H1 (cell line): ENCODE data around the gene CYP17A1. TPM values are rescaled to one million over a fixed set of nuclear protein-coding genes. Genes with fewer than 3 reads are reported as not detected.

Source experiments
- CTCF ChIA-PET: fragments of 300-600 bp; sonication (Branson Sonifier 250); formaldehyde crosslinking; loops from one replicate; lab custom pipeline; 2021; ENCODE audit not compliant: partially characterized antibody; lab: Charles Lee
- POLR2A ChIA-PET: fragments of 300-600 bp; sonication (Branson Sonifier 250); formaldehyde crosslinking; loops from one replicate; lab custom pipeline; 2021; ENCODE audit warnings: inconsistent platforms; ENCODE audit not compliant: partially characterized antibody; lab: Charles Lee
- DNase-seq, 2 experiments: peaks; one replicate each; pipeline versions ENCODE4 v3.0.0 to v3.0.0-alpha.2; 2010 to 2022; ENCODE audit warnings: low spot score in 2 of 2, low read depth in 1 of 2, mixed read lengths in 1 of 2
- FAIRE-seq: peaks from 2 replicates; lab custom pipeline; 2011; peaks lifted over from hg19 to GRCh38; lab: Jason Lieb, UNC
- H2AFZ ChIP-seq: 2 replicates; pipeline ENCODE4 v1.8.1; 2012; ENCODE audit warnings: low read length, inconsistent platforms
- H2AK5ac ChIP-seq: 2 replicates; pipeline ENCODE4 v1.6.1; 2013; ENCODE audit warnings: low read depth, low read length
- H2BK120ac ChIP-seq: replicated peaks from 2 replicates; pipeline ENCODE3; 2013; ENCODE audit warnings: low read depth, low read length, inconsistent platforms
- H2BK12ac ChIP-seq: 2 replicates; pipeline ENCODE4 v1.6.1; 2013; ENCODE audit warnings: low read depth, low read length
- H2BK15ac ChIP-seq: 2 replicates; pipeline ENCODE4 v1.6.1; 2013; ENCODE audit warnings: low read length
- H2BK20ac ChIP-seq: 2 replicates; pipeline ENCODE4 v1.6.1; 2013; ENCODE audit warnings: low read length
- H2BK5ac ChIP-seq: 2 replicates; pipeline ENCODE4 v1.6.1; 2013; ENCODE audit warnings: low read depth, low read length
- H3K14ac ChIP-seq: 2 replicates; pipeline ENCODE4 v1.6.1; 2013; ENCODE audit warnings: inconsistent platforms; ENCODE audit not compliant: insufficient read length
- H3K18ac ChIP-seq: 2 replicates; pipeline ENCODE4 v1.6.1; 2013; ENCODE audit warnings: low read length; ENCODE audit errors: extremely low read depth
- H3K23ac ChIP-seq: 2 replicates; pipeline ENCODE4 v1.6.1; 2013; ENCODE audit warnings: inconsistent platforms; ENCODE audit not compliant: insufficient read length
- H3K23me2 ChIP-seq: 2 replicates; pipeline ENCODE4 v1.6.1; 2013; ENCODE audit warnings: low read depth, low read length
- H3K27ac ChIP-seq: 2 replicates; pipeline ENCODE4 v1.6.1; 2011; ENCODE audit warnings: low read depth, low read length, inconsistent platforms
- H3K27me3 ChIP-seq, 4 experiments: replicated peaks in 1 of 4; 1 replicate in 1 of 4; 2 replicates in 3 of 4; pipeline versions ENCODE4 v1.6.1 to v1.8.1; 2011 to 2013; ENCODE audit warnings: low read length in 3 of 4, mild to moderate bottlenecking in 3 of 4, inconsistent platforms in 2 of 4, mixed read lengths in 2 of 4, moderate library complexity in 1 of 4; ENCODE audit not compliant: control insufficient read depth in 3 of 4, insufficient read depth in 3 of 4; ENCODE audit errors: extremely low read depth in 1 of 4
- H3K36me3 ChIP-seq, 4 experiments: 2 replicates each; pipeline versions ENCODE4 v1.6.1 to v1.8.1; 2011 to 2013; ENCODE audit warnings: mild to moderate bottlenecking in 4 of 4, low read length in 3 of 4, moderate library complexity in 2 of 4, control low read depth in 1 of 4, inconsistent platforms in 1 of 4; ENCODE audit not compliant: insufficient read depth in 4 of 4, control insufficient read depth in 2 of 4
- H3K4ac ChIP-seq: replicated peaks from 2 replicates; pipeline ENCODE3; 2013; ENCODE audit warnings: low read length, low read depth, mixed read lengths, inconsistent platforms; ENCODE audit not compliant: insufficient read length
- H3K4me1 ChIP-seq, 4 experiments: replicated peaks in 1 of 4; 1 replicate in 1 of 4; 2 replicates in 3 of 4; pipeline versions ENCODE4 v1.6.1 to v1.8.1; 2011 to 2013; ENCODE audit warnings: low read length in 3 of 4, inconsistent platforms in 2 of 4, mixed read lengths in 1 of 4; ENCODE audit not compliant: insufficient read depth in 4 of 4, control insufficient read depth in 3 of 4
- H3K4me2 ChIP-seq, 2 experiments: 2 replicates each; pipeline versions ENCODE4 v1.6.1 to v1.8.1; 2011 to 2013; ENCODE audit warnings: low read depth in 2 of 2, low read length in 2 of 2, control low read depth in 1 of 2, inconsistent platforms in 1 of 2, mild to moderate bottlenecking in 1 of 2; ENCODE audit not compliant: insufficient read depth in 1 of 2
- H3K4me3 ChIP-seq, 4 experiments: fragments of 200-600, 300-600 bp in 1 of 4; sonication (generic), shearing (Covaris generic), sonication (Bioruptor Twin) in 1 of 4; 2 replicates each; pipeline versions ENCODE4 v1.5.1 to v1.8.1; 2011 to 2016; ENCODE audit warnings: low read length in 4 of 4, low read depth in 3 of 4, control low read depth in 2 of 4, inconsistent platforms in 2 of 4, mild to moderate bottlenecking in 2 of 4, mixed read lengths in 1 of 4, moderate library complexity in 1 of 4; ENCODE audit not compliant: insufficient read depth in 2 of 4; ENCODE audit errors: extremely low read depth in 1 of 4
- H3K56ac ChIP-seq: replicated peaks from 2 replicates; pipeline ENCODE3; 2013; ENCODE audit warnings: low read depth, mild to moderate bottlenecking, mixed read lengths, low read length, inconsistent platforms; ENCODE audit not compliant: insufficient read length
- H3K79me1 ChIP-seq: 2 replicates; pipeline ENCODE4 v1.6.1; 2013; ENCODE audit warnings: low read depth, low read length, control low read depth
- H3K79me2 ChIP-seq, 2 experiments: 2 replicates each; pipeline versions ENCODE4 v1.6.1 to v1.8.1; 2012 to 2013; ENCODE audit warnings: low read length in 2 of 2, mild to moderate bottlenecking in 2 of 2, inconsistent platforms in 1 of 2; ENCODE audit not compliant: insufficient read depth in 2 of 2, control insufficient read depth in 1 of 2
- H3K9ac ChIP-seq, 4 experiments: replicated peaks in 1 of 4; 1 replicate in 1 of 4; 2 replicates in 3 of 4; pipeline versions ENCODE4 v1.6.1 to v1.8.1; 2011 to 2013; ENCODE audit warnings: low read depth in 3 of 4, low read length in 3 of 4, control low read depth in 2 of 4, mild to moderate bottlenecking in 2 of 4, moderate library complexity in 2 of 4, inconsistent platforms in 1 of 4; ENCODE audit errors: extremely low read depth in 1 of 4
- H3K9me3 ChIP-seq, 2 experiments: 2 replicates each; pipeline versions ENCODE4 v1.6.1 to v1.8.1; 2012 to 2013; ENCODE audit warnings: mild to moderate bottlenecking in 2 of 2, moderate library complexity in 2 of 2, control low read depth in 1 of 2, inconsistent platforms in 1 of 2, low read depth in 1 of 2, low read length in 1 of 2, mixed read lengths in 1 of 2; ENCODE audit not compliant: insufficient read depth in 2 of 2
- H4K20me1 ChIP-seq, 2 experiments: replicated peaks in 1 of 2; 2 replicates each; pipeline versions ENCODE3 to v1.8.1; 2011 to 2013; ENCODE audit warnings: inconsistent platforms in 2 of 2, low read length in 2 of 2, mild to moderate bottlenecking in 1 of 2; ENCODE audit not compliant: insufficient read depth in 2 of 2, control insufficient read depth in 1 of 2
- H4K5ac ChIP-seq: 2 replicates; pipeline ENCODE4 v1.6.1; 2013; ENCODE audit warnings: low read length, low read depth, mixed read lengths, inconsistent platforms; ENCODE audit not compliant: insufficient read length
- H4K8ac ChIP-seq: 2 replicates; pipeline ENCODE4 v1.8.0; 2013; ENCODE audit warnings: mild to moderate bottlenecking, moderate library complexity, low read length, inconsistent platforms; ENCODE audit not compliant: insufficient read depth; ENCODE audit errors: extremely low read depth
- H4K91ac ChIP-seq: replicated peaks from 2 replicates; pipeline ENCODE3; 2013; ENCODE audit warnings: low read length, mixed read lengths, inconsistent platforms; ENCODE audit not compliant: insufficient read length
- WGBS, 2 experiments: shearing (Covaris generic) in 1 of 2; methylation state at CpG; one replicate each; pipeline versions ENCODE4 v1.1.6 to v1.1.7; 2013 to 2015; ENCODE audit warnings: low lambda C conversion rate in 2 of 2, mixed read lengths in 2 of 2, inconsistent platforms in 1 of 2, low coverage in 1 of 2, missing lambda C conversion rate in 1 of 2; ENCODE audit not compliant: insufficient replicate concordance in 2 of 2, insufficient coverage in 1 of 2, insufficient read length in 1 of 2; ENCODE audit errors: extremely low coverage in 1 of 2, missing lambda C conversion rate in 1 of 2; 5-methylcytosine and 5-hydroxymethylcytosine counted together
- polyA plus RNA-seq, 7 experiments: library from polyadenylated mRNA; depleted of rRNA in 3 of 7; stranded (reverse) in 5 of 7; unstranded in 2 of 7; fragments of >200 nt in 5 of 7; fragments of 200-250 nt in 2 of 7; gene quantifications; 1 replicate in 5 of 7; 2 replicates in 1 of 7; 4 replicates in 1 of 7; pipeline versions ENCODE4 v1.2.1 to v1.2.3, GENCODE V29; 2011 to 2013; ENCODE audit warnings: missing spikeins in 2 of 7, mixed read lengths in 2 of 7
- total RNA-seq: library from RNA; stranded (reverse); fragmentation: NEBNext Ultra II Directional; extraction: Animal tissue kit (Norgen Biotek cat#: 25700); gene quantifications from 2 replicates; pipeline ENCODE4 v1.2.1, GENCODE V29; 2021
- TF ChIP-seq, protein P1 (sequence below): IDR thresholded peaks from 2 replicates; pipeline ENCODE4 v1.6.1; 2011; ENCODE audit warnings: low read length, improper control_type of control experiment

CYP17A1 gene
- total and polyA plus RNA-seq, 2 of the 8 experiments (the other 6 are each of a cell fraction or from before 2014, with no cell fraction given): not detected

DNA sequence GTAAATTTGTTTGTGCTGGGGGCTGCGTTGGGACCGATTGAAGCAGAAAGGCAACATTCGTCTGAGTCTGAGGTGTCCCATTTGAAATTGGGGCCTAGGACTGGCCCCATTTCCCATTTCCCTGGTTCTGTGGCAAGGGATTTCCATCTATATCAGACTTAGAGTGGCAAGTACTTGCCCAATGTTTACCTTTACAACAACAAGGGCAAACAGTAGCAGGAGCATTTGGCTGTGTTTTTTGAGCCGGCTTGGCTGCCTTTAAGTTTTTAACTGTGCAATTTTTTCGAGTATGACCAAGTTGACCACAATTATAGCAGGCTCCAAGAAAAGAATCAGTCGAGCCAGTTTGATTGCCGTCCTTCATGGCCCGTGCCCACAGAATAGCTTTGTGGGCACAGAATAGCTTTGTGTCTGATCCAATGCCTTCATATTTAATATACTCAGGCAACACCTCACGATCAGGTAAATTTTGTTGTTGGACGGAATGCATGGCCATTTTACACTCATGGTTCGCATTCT lies 4.7 kb upstream of the CYP17A1 start:
- H3K27me3 ChIP-seq: no peaks in the 10 kb centered on the region
- no peaks in the 10 kb centered on the region for H3K23me2 ChIP-seq
- H4K8ac ChIP-seq: no peak overlapping the region
- no peak overlapping the region for H3K4me3 ChIP-seq
- CTCF ChIA-PET: interaction anchor here (0.8 to 2.2 kb wide), 4 partner anchors 60 to 402 kb away, joined by 3 to 13 read pairs (median 4); no protein-coding TSS in a partner anchor
- H2BK20ac ChIP-seq: no peak overlapping the region
- H3K36me3 ChIP-seq: no peaks in the 10 kb centered on the region
- no peak overlapping the region for H2BK120ac ChIP-seq
- H3K9me3 ChIP-seq: peaks cover 0 to 5% of the 10 kb centered on the region in 2 experiments; a peak in 1 of 4 replicates
- no peak overlapping the region for H3K23ac ChIP-seq
- H3K9ac ChIP-seq: no peak overlapping the region
- H3K56ac ChIP-seq: no peak overlapping the region
- FAIRE-seq (no peak), DNase-seq (no peak)
- no peaks in the 10 kb centered on the region for H3K79me2 ChIP-seq
- no peak overlapping the region for H3K14ac ChIP-seq
- H4K5ac ChIP-seq: no peak overlapping the region
- no peak overlapping the region for H2AFZ ChIP-seq
- H2BK5ac ChIP-seq: no peak overlapping the region
- H3K4me1 ChIP-seq: peaks cover 0 to 2% (median 0%) of the 10 kb centered on the region in 4 experiments; a peak in 1 of 7 replicates
- H4K20me1 ChIP-seq: no peaks in the 10 kb centered on the region
- H3K4ac ChIP-seq: no peak overlapping the region
- no peak overlapping the region for H2AK5ac ChIP-seq
- WGBS, 2 experiments: 89% methylated on average over 11 of the region's 11 CpGs; no CpG with 5 or more reads in 1 of the 2 experiments
- no peak overlapping the region for H3K27ac ChIP-seq
- TF ChIP-seq, protein P1, sequence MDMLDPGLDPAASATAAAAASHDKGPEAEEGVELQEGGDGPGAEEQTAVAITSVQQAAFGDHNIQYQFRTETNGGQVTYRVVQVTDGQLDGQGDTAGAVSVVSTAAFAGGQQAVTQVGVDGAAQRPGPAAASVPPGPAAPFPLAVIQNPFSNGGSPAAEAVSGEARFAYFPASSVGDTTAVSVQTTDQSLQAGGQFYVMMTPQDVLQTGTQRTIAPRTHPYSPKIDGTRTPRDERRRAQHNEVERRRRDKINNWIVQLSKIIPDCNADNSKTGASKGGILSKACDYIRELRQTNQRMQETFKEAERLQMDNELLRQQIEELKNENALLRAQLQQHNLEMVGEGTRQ: no peak
- H3K18ac ChIP-seq: no peak overlapping the region
- no peaks in the 10 kb centered on the region for H3K79me1 ChIP-seq
- H3K4me2 ChIP-seq: no peak overlapping the region
- H4K91ac ChIP-seq: no peak overlapping the region
- no peak overlapping the region for H2BK12ac ChIP-seq
- H2BK15ac ChIP-seq: no peak overlapping the region
- POLR2A ChIA-PET: interaction anchor here (1.1 kb wide), 2 partner anchors 13 to 60 kb away, joined by 3 to 5 read pairs; no protein-coding TSS in a partner anchor
